ENCODE results near the gene CPB2.

The CPB2 gene

DNA sequence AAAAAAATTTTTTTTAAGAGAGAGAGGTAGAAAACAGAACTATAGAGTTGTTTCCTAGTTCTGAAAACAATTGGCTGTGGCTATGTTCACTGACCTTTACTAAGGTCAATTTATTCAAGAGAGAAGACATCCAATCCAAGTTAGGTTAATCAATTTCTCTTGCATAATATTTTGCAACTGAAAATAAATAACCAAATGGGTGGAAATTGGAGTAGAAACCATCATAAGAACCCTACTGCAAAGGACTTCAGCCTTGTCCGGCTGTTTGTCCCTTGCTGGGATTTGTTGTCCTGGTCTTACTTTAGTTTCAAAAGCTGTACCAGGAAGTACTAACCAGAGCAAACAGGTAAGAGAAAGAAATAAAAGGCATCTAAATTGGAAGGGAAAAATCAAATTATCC, 29.0 kb downstream of the CPB2 start:
- in situ Hi-C loops (cut with MboI; ENCODE audit: low sequenced_read_pairs), result no loop called here
- Histone ChIP-seq H3K36me3 (replicated peaks) (no peaks in the 10 kb centered on the region), H3K27me3 (ENCODE audit: low read depth) (peaks cover 3% of the 10 kb centered on the region; the same call in 1 of the 2 replicates), H3K9me3 (no peaks in the 10 kb centered on the region), H3K4me1 (no peaks in the 10 kb centered on the region), H3K4me3 (no peak overlapping the region)
- DNase-seq (ENCODE audit: low spot score in 2 of 2), result no peak

DNA sequence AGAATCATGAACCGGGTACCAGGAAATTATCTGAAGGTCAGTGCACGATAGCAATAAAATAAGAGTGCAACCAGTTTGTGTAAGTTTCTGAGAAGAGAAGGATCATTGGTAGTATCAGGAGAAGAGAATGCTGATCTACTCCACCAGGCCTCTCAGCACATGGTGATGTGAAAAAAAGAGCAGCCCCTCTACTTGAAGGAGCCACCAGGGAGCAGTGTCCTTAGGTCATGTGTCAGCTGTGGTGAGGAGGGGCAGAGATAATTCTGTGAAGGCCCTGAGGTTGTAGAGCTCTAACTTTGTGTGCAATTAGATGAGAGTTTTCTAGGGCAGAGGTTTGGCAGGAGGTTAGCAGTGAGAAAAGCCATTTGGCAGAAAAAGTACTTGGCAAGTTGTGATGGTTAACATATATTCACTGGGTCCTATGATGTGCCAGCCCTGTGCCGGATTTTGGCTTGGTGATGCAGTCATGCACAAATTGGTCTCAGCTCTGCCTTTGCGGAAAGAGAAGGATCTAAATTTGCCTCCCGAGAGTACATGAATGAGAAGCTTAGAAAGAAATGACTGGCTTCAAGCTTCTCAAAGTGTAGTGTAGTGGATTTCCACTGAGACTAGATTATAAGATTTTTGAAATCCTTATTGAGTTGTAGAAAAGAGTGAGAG, 33.1 kb downstream of the CPB2 start:
- Histone ChIP-seq H3K4me3 (no peak overlapping the region), H3K36me3 (replicated peaks) (no peaks in the 10 kb centered on the region), H3K9me3 (no peaks in the 10 kb centered on the region), H3K27me3 (ENCODE audit: low read depth) (peaks cover 3% of the 10 kb centered on the region; the same call in 1 of the 2 replicates), H3K4me1 (no peaks in the 10 kb centered on the region)
- in situ Hi-C loops (cut with MboI; ENCODE audit: low sequenced_read_pairs), result no loop called here
- no peak for DNase-seq (ENCODE audit: low spot score in 2 of 2)

DNA sequence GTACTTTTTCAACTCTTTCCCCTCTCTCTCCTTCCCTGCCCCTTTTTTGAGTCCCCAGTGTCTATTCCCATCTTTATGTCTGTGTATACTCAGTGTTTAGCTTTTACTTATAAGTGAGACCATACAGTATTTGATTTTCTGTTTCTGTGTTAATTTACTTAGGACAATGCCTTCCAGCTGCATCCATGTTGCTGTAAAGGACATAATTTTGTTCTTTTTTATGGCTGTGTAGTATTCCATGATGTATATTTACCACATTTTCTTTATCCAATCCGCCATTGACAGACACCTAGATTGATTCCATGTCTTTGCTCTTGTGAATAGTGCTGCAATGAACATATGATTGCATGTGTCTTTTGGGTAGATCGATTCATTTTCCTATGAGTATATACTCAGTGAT, 41.5 kb downstream of the CPB2 start:
- no peak for DNase-seq (ENCODE audit: low spot score in 2 of 2)
- Histone ChIP-seq H3K36me3 (replicated peaks) (no peaks in the 10 kb centered on the region), H3K4me3 (no peak overlapping the region), H3K4me1 (no peaks in the 10 kb centered on the region), H3K27me3 (ENCODE audit: low read depth) (peaks cover 2% of the 10 kb centered on the region; the same call in 1 of the 2 replicates), H3K9me3 (no peaks in the 10 kb centered on the region)
- in situ Hi-C loops (cut with MboI; ENCODE audit: low sequenced_read_pairs), result no loop called here

DNA sequence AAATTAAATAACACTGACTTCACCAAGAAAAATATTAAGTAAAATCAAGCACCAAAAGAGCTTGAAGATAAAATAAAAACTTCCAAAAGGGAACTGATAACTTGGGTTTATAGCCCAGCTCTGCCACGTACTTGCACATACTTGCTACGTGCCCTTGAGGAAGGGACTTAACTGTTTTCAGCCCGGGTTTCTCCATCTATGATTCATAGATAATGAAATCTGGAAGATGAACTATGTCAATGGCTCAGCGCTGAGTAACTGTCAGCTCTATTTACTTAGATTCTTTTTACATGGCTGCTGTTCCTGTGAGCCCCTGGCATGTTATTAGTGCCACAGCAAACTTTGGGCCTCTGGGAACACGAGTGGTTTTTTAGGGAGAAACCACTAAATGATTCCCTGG, 42.6 kb downstream of the CPB2 start:
- in situ Hi-C loops (cut with MboI; ENCODE audit: low sequenced_read_pairs), result no loop called here
- H3K9me3 ChIP-seq, result no peaks in the 10 kb centered on the region
- peaks cover 2% of the 10 kb centered on the region; the same call in 1 of the 2 replicates for H3K4me1 ChIP-seq
- no peak for DNase-seq (ENCODE audit: low spot score in 2 of 2)
- peaks cover 2% of the 10 kb centered on the region; the same call in 1 of the 2 replicates for H3K27me3 ChIP-seq (ENCODE audit: low read depth)
- no peaks in the 10 kb centered on the region for H3K36me3 ChIP-seq (replicated peaks)
- H3K4me3 ChIP-seq, result no peak overlapping the region

DNA sequence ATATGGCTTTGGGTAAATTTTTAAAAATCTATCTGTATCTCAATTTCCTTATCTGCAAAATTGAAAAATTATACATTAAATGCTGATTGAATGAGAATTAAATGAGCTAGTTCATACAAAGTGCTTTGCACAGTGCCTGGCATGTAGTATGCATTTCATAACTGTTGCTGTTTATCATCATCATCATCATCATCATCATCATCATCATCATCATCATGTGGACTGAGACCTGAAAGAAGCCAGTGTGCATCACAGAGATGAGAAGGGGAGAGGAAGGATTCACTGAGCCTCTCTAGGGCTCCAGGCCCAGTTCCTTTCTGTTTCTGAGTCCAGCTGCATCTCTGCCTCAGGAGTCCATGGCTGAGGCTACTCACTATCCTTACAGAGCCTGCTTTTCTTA, 45.4 kb downstream of the CPB2 start:
- Histone ChIP-seq H3K27me3 (ENCODE audit: low read depth) (peaks cover 8% of the 10 kb centered on the region; the same call in 1 of the 2 replicates), H3K9me3 (no peaks in the 10 kb centered on the region), H3K4me1 (peaks cover 2% of the 10 kb centered on the region; the same call in 1 of the 2 replicates), H3K4me3 (no peak overlapping the region), H3K36me3 (replicated peaks) (no peaks in the 10 kb centered on the region)
- DNase-seq (ENCODE audit: low spot score in 2 of 2), result no peak
- in situ Hi-C loops (cut with MboI; ENCODE audit: low sequenced_read_pairs), result no loop called here

DNA sequence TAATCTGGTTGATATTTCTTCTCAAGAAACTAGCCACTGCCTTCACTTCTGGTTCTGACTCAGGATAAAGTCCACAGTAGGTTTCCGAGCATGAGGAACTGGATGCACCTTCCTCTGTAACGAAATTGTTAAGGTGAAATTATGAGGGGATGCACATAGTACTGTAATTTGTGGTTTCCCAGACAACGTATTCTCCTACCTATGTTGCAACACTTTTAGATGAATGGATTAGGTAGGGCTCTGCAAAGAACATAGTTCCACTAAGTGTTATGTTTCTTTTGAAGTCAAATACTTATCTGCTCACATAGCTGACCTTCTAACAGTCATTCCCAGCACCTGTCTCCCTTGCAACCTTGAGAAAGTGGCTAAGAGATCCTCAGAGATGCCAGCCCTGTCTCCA, 46.6 kb downstream of the CPB2 start:
- Histone ChIP-seq H3K27me3 (ENCODE audit: low read depth) (peaks cover 12% of the 10 kb centered on the region), H3K9me3 (no peaks in the 10 kb centered on the region), H3K4me1 (peaks cover 2% of the 10 kb centered on the region), H3K4me3 (no peak overlapping the region), H3K36me3 (replicated peaks) (no peaks in the 10 kb centered on the region)
- in situ Hi-C loops (cut with MboI; ENCODE audit: low sequenced_read_pairs), result no loop called here
- DNase-seq (ENCODE audit: low spot score in 2 of 2), result no peak

DNA sequence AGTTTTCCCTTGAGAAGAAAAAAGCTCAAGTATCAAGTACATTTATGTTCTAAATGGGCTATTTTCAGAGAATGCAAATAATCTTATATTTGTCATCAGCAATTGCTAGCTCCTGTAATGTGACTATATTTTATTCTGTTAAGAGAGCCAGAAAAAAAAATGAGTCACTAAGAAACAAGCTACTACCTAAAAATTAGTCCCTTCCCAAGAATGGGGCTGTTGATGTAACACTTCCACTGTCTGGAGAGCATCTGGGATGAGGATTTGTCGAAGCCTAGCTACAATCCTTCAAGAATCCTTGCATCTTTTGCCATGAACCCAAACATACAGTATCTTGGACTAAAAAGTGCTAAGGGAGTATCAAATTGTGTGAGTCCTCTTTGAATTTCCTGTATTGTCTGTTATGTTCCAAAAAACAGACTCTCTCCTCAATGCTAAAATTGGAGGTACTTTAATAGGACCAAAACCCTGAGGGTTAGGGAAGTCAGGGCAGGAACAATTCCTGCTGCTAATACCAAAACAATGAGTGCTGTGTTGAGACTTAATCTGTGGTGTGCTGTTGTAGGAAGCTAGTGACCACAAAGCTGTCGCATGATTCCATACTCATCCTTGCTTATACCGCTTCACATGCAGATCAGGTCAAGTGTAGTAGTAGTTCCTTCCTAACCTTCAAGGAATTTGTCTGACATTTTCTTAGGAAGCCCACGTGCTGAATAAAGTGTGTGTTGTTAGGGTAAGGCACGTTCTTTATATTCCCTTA, 47.4 kb downstream of the CPB2 start:
- Histone ChIP-seq H3K9me3 (no peaks in the 10 kb centered on the region), H3K27me3 (ENCODE audit: low read depth) (peaks cover 12% of the 10 kb centered on the region), H3K36me3 (replicated peaks) (no peaks in the 10 kb centered on the region), H3K4me1 (peaks cover 8% of the 10 kb centered on the region), H3K4me3 (no peak overlapping the region)
- DNase-seq (ENCODE audit: low spot score in 2 of 2), result peak in 1 of 2 experiments; percentile 12
- in situ Hi-C loops (cut with MboI; ENCODE audit: low sequenced_read_pairs), result no loop called here

DNA sequence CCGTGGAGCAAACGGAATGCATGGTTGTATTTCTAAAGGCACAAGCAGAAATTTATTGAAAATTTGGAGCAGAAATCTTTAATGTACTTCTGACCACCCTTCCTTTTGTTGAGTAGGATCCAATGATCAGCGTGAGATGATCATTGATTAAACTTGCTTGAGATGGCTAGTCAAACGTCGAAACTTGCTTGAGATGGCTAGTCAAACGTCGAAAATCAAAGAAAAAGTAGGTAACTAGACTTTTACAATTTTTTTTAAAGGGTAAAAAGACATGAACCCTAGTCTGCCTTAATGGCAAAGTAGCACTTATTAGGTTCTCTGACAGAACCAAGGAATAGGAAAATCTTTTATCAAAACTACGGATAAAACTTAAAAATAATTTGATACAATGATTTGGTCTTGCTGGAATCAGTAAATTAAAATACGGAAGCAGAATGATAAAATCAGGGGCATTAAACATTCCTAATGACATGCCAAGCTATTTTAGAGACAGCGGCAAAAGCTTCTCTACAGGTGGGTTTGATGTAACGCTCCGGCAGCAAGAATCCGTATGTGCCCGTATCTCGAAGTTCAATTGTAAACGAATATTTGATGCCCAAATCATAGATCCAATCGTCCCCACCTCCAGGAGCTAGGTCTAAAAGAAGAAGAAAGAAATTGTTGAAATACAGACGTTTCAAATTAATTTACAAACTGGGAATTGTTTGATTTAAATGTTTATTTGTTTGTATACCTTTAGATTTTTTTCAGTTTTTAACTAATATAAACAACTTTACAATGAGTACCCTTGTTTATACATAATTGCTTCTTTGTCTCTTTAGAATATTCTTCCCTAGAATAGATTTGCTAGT, 51.4 kb downstream of the CPB2 start:
- no peaks in the 10 kb centered on the region for H3K36me3 ChIP-seq (replicated peaks)
- H3K4me3 ChIP-seq, result peak overlapping the region; percentile 92
- H3K27me3 ChIP-seq (ENCODE audit: low read depth), result peaks cover 12% of the 10 kb centered on the region
- H3K9me3 ChIP-seq, result no peaks in the 10 kb centered on the region
- in situ Hi-C loops (cut with MboI; ENCODE audit: low sequenced_read_pairs), result no loop called here
- peak in 1 of 2 experiments; percentile 13 for DNase-seq (ENCODE audit: low spot score in 2 of 2)
- peaks cover 16% of the 10 kb centered on the region for H3K4me1 ChIP-seq

DNA sequence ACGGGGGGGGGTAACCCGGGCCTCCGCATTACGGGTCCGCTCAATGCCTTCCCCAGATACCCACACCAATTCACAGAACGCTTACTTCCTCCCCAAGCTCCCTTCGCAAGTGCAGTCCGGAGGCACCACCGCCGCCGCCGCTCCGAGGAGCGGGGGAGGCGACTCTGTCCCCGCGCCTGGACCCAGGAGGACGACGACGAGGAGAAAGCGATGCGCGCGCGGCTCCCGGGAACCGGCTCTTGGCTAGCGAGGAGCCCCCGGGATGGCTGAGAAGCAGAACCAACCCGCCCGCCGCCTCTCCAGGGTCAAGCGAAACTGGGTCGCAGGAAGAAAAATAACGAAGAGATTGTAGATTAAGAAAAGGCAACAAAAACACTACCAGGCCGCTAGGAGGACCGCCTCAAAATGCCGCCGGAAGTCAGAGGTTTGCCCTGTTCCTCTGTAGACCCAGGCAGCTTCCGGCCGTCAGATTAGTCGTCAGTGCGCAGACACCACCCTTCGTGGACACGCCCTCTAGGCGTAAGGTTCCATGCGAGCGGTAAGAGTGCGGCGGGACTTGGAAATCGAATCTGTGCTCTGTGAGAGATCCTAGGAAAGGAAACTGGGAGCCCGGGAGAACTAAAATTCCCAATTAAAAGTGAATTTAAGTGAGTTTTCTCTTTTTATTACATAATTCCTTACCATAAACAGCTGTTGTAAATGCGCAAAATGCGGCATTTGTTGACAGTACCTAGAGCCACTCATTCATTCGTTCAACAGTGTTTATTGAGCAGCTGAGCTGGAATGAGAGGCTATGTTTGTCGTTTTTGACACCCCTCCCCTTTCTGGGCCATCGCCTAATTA, 52.3 kb downstream of the CPB2 start, which contains the start of gene ZC3H13:
ZC3H13 (minus strand) TSS at position 428 of the 843 bp plus-strand sequence. CDS start 7,239 bp downstream, outside the sequence.
- H3K4me3 ChIP-seq, result peak within 1 kb of the TSS; percentile 92
- peaks cover 16% of the 10 kb centered on the region for H3K4me1 ChIP-seq
- peaks cover 12% of the 10 kb centered on the region for H3K27me3 ChIP-seq (ENCODE audit: low read depth)
- no peaks in the 10 kb centered on the region for H3K9me3 ChIP-seq
- in situ Hi-C loops (cut with MboI; ENCODE audit: low sequenced_read_pairs), result no loop called here
- peak; percentile 89 to 94 for DNase-seq (ENCODE audit: low spot score in 2 of 2)
- no peaks in the 10 kb centered on the region for H3K36me3 ChIP-seq (replicated peaks)

DNA sequence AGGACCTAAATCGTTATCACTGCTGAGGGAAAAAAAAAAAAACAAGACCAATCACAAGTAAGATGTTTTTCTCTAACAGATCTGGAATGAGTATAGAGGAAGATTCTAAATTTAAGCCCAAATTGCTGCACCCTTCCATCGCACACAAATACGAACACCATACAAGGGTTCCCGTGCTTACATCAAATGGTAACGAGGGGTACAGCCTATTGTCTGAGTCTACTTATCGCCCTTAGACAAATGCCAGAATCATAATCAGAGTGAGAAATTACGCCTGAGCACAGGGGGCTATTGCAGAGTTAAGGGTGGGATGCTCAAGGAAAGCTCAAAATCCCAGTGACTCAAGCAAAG, 52.9 kb downstream of the CPB2 start:
- H3K4me1 ChIP-seq, result peaks cover 14% of the 10 kb centered on the region
- H3K36me3 ChIP-seq (replicated peaks), result no peaks in the 10 kb centered on the region
- no peaks in the 10 kb centered on the region for H3K9me3 ChIP-seq
- H3K4me3 ChIP-seq, result peak overlapping the region; percentile 92
- in situ Hi-C loops (cut with MboI; ENCODE audit: low sequenced_read_pairs), result no loop called here
- peaks cover 12% of the 10 kb centered on the region for H3K27me3 ChIP-seq (ENCODE audit: low read depth)
- peak in 1 of 2 experiments; percentile 7 for DNase-seq (ENCODE audit: low spot score in 2 of 2)

DNA sequence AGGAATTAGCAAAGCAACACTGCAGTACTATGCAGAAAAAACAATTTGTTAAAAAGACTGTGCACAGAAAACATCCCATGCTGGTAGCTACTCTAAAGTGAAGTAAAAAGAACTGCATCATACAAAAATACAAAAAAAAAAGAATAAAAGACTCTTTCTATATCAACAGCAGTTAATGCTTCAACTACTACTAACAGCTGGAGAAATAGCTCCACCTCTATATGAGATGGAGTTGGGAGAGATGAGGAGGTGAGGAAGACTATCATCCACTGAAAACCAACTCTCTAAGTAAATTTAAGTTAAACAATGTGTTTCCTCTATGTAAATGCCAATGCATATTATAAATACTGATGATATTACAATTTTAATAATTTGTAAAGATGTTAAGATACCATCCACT, 54.1 kb downstream of the CPB2 start:
- peak overlapping the region; percentile 92 for H3K4me3 ChIP-seq
- in situ Hi-C loops (cut with MboI; ENCODE audit: low sequenced_read_pairs), result no loop called here
- H3K4me1 ChIP-seq, result peaks cover 14% of the 10 kb centered on the region
- DNase-seq (ENCODE audit: low spot score in 2 of 2), result no peak
- no peaks in the 10 kb centered on the region for H3K36me3 ChIP-seq (replicated peaks)
- H3K27me3 ChIP-seq (ENCODE audit: low read depth), result peaks cover 8% of the 10 kb centered on the region
- no peaks in the 10 kb centered on the region for H3K9me3 ChIP-seq

DNA sequence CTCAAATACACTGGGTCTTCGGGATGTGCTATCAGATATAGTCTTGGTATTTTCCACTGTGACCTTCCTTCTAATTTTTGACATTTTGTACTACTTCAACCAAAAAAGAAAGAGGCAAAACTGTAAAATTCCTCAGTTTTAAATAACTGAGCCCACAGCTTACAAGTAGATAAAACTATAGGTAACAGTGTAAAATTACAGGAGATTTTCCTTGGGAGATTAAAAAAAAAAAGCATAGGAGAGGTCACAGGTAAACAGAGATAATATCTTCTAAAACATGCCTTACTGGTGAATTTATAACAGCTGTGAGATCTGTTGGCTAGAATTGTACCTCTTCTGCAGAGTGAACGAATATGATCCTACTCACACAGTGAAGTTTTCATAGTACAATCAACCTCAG, 59.4 kb downstream of the CPB2 start:
- in situ Hi-C loops (cut with MboI; ENCODE audit: low sequenced_read_pairs), result no loop called here
- Histone ChIP-seq H3K4me3 (no peak overlapping the region), H3K27me3 (ENCODE audit: low read depth) (no peaks in the 10 kb centered on the region), H3K36me3 (replicated peaks) (peaks cover 8% of the 10 kb centered on the region; the same call in 1 of the 2 replicates), H3K9me3 (no peaks in the 10 kb centered on the region), H3K4me1 (peaks cover 8% of the 10 kb centered on the region)
- no peak for DNase-seq (ENCODE audit: low spot score in 2 of 2)

DNA sequence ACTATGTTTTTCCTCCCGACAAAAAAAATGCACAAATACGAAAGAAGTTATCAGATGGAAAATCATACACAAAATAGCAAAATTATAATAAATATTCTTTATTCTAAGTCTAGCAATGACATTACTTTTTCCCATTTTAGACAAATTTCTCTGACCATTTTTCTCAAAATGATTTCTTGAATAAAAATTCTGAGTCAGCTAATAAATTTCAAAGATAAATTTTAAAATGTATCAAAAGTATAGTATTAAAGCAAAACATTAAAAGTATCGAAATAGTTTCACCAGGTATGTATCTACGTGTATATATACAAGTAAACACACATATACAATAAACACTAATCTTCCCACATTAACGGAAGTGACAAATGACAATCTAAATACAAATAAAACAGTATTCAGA, 61.2 kb downstream of the CPB2 start:
- peaks cover 8% of the 10 kb centered on the region; the same call in 1 of the 2 replicates for H3K36me3 ChIP-seq (replicated peaks)
- no peak for DNase-seq (ENCODE audit: low spot score in 2 of 2)
- H3K9me3 ChIP-seq, result no peaks in the 10 kb centered on the region
- H3K4me1 ChIP-seq, result no peaks in the 10 kb centered on the region
- in situ Hi-C loops (cut with MboI; ENCODE audit: low sequenced_read_pairs), result no loop called here
- no peak overlapping the region for H3K4me3 ChIP-seq
- no peaks in the 10 kb centered on the region for H3K27me3 ChIP-seq (ENCODE audit: low read depth)

Data from HAP-1 (cell line).